Small intestine (tissue), 7 donors: ENCODE measurements around the gene CHMP2A. TPM values are rescaled to one million over a fixed set of nuclear protein-coding genes. Genes with fewer than 3 reads are reported as not detected.
A peak's percentile ranks its signal among the peaks of the same experiment; 100 is the strongest.

ENCODE experiments used
- DNase-seq, 2 donors: peaks; one replicate each; pipeline versions ENCODE4 v3.0.0 to v3.0.0-alpha.2; 2013
- FAIRE-seq: peaks from 2 replicates; lab custom pipeline; 2012; peaks lifted over from hg19 to GRCh38; lab: Jason Lieb, UNC
- H3K27ac ChIP-seq, 3 donors: one replicate each; pipeline ENCODE4 v1.5.1; 2013; ENCODE audit warnings: low read length in 2 of 3, mild to moderate bottlenecking in 2 of 3, control low read depth in 1 of 3, inconsistent platforms in 1 of 3, low read depth in 1 of 3, moderate library complexity in 1 of 3
- H3K27me3 ChIP-seq, 3 donors: one replicate each; pipeline ENCODE4 v1.6.1; 2013; ENCODE audit warnings: low read length in 3 of 3, inconsistent platforms in 1 of 3; ENCODE audit not compliant: control insufficient read depth in 3 of 3, insufficient read depth in 3 of 3
- H3K36me3 ChIP-seq, 3 donors: one replicate each; pipeline ENCODE4 v1.6.1; 2013; ENCODE audit warnings: low read length in 3 of 3, inconsistent platforms in 1 of 3, low read depth in 1 of 3, mild to moderate bottlenecking in 1 of 3, moderate library complexity in 1 of 3; ENCODE audit not compliant: control insufficient read depth in 3 of 3, insufficient read depth in 2 of 3
- H3K4me1 ChIP-seq, 3 donors: one replicate each; pipeline ENCODE4 v1.6.1; 2013; ENCODE audit warnings: low read length in 2 of 3, inconsistent platforms in 1 of 3, low read depth in 1 of 3, mild to moderate bottlenecking in 1 of 3, moderate library complexity in 1 of 3; ENCODE audit not compliant: control insufficient read depth in 3 of 3, insufficient read depth in 2 of 3
- H3K4me3 ChIP-seq, 3 donors: one replicate each; pipeline ENCODE4 v1.5.1; 2013; ENCODE audit warnings: low read length in 3 of 3, control low read depth in 1 of 3, inconsistent platforms in 1 of 3, low read depth in 1 of 3, mild to moderate bottlenecking in 1 of 3, moderate library complexity in 1 of 3
- H3K9me3 ChIP-seq, 2 donors: one replicate each; pipeline ENCODE4 v1.6.1; 2013; ENCODE audit warnings: low read depth in 1 of 2, low read length in 1 of 2; ENCODE audit not compliant: control insufficient read depth in 2 of 2, insufficient read depth in 1 of 2
- WGBS, 3 donors: extraction: QIAGEN DNeasy Blood & Tissue Kit; methylation state at CpG; one replicate each; pipeline ENCODE4 v1.1.7; 2013; 5-methylcytosine and 5-hydroxymethylcytosine counted together
- polyA plus RNA-seq, 4 donors: library from polyadenylated mRNA; stranded (reverse) in 3 of 4; unstranded in 1 of 4; fragments of 200-250 nt in 3 of 4; fragments of 120-200 nt in 1 of 4; gene quantifications; one replicate each; pipeline versions ENCODE4 v1.2.1 to v1.2.3, GENCODE V29; 2013
- donor health status: healthy with polysubstance abuse.
- donor health status: control.
- donor health status: control.
- donor health status: Bipolar disorder and iron deficiency.
- donor health status: healthy.

CHMP2A gene
- polyA plus RNA-seq, 4 donors: 131 to 384 (median 235) TPM

DNA sequence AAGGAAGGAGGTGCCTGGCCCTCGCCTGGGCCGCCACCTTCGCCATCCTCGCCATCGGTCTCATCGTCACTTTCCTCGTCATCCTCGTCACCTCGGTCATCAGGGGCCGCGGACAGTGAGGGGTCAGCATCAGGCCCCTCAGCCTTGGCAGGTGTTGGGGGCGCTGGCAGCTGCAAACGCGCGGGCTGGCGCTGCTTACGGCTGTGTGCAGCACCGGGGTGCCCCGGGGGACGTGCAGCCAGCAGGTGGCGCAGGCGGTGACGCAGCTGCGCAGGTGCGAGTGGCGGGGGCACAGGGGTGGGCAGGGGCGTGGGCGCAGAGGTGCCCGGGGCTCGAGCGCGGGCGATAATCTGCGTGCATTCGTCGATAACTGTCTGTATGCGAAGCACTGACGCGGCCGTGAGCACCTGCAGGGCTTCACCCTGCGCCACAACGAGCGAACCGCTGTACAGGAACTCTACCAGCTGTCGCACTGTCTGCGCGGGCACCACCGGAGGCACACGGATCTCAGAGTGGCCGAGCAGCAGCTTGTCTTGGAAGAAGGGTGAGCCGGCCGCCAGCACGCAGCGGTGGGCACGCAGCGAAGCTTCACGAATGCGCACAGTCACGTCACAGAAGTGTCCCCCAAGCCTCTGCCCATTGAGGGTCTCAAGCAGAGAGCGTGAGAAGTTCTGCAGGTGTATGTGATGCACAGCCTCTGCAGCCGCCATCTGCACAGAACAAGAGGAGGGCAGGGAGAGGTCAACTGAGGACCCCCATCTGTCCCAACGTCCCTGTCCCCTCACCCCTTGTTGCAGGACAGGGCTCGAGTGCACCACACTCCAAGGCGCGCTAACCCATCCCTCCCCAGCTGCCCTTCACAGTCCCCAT is 37.7 kb downstream of the CHMP2A start:
- 93 to 95% (median 94%) methylated on average over 62 to 65 of the region's 65 CpGs for WGBS, 3 donors
- FAIRE-seq (no peak), DNase-seq (no peak)
- no peaks in the 10 kb centered on the region for H3K27me3 ChIP-seq
- H3K4me1 ChIP-seq: peaks cover 9 to 55% (median 10%) of the 10 kb centered on the region in 3 donors
- H3K4me3 ChIP-seq: no peak overlapping the region
- H3K27ac ChIP-seq: no peak overlapping the region
- peaks cover 5 to 51% (median 6%) of the 10 kb centered on the region in 3 donors for H3K36me3 ChIP-seq
- H3K9me3 ChIP-seq: no peaks in the 10 kb centered on the region

DNA sequence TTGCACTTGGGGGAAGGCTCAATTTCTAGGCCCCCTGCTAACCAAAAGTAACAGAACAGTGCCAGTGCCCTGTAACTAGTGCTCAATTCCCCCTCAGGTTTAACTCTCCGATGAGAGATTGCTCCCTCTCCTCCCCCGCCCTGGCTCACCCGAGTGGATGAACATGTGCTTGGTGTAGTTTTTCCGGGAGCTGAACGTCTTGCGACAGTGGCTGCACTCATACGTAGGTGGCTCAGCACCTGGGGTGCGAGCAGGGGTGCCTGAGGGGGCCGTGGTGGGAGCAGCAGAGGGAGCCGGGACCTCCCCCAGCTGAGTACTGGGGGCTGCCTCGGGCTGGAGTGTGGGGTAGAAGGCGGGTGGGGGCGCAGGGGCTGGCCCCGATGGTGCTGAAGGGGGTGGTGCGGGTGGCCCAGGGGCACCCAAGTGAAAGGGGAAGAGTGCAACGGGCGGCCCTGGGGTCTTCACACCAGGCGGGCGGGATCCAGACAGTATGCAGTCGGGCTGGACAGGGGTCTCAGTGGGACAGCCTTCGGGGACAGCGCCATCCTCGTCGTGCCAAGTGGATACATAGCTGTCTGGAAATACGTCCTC is 38.6 kb downstream of the CHMP2A start:
- no peak for FAIRE-seq
- Histone ChIP-seq H3K27me3 (no peaks in the 10 kb centered on the region), H3K4me1 (peaks cover 9 to 57% (median 10%) of the 10 kb centered on the region in 3 donors), H3K36me3 (peaks cover 5 to 53% (median 6%) of the 10 kb centered on the region in 3 donors), H3K9me3 (no peaks in the 10 kb centered on the region), H3K4me3 (no peak overlapping the region), H3K27ac (no peak overlapping the region)
- DNase-seq: no peak
- WGBS, 3 donors: 90 to 91% (median 91%) methylated on average over 24 to 25 of the region's 25 CpGs

DNA sequence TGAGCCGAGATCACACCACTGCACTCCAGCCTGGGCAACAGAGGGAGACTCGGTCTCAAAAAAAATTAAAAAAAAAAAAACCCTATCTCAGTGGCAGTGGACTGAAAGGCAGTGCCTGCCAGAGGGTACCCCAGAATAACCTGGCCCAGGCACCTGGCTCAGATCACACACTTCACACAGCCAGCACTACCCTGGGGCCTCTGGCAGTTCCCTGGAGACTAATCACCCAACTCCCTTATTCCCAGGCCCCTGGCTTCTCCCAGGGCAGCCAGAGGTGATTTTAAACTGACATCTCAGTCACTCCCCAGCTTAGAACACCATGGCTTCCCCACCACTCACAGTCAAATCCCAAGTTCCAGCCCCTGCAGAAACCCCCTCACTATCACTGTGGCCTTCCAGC is 39.6 kb downstream of the CHMP2A start:
- 83 to 94% (median 85%) methylated on average over 2 of the region's 2 CpGs for WGBS, 3 donors
- Histone ChIP-seq H3K36me3 (peaks cover 5 to 53% (median 6%) of the 10 kb centered on the region in 3 donors), H3K27ac (no peak overlapping the region), H3K4me1 (peaks cover 9 to 54% (median 10%) of the 10 kb centered on the region in 3 donors), H3K4me3 (no peak overlapping the region), H3K9me3 (no peaks in the 10 kb centered on the region), H3K27me3 (no peaks in the 10 kb centered on the region)
- FAIRE-seq: no peak
- DNase-seq: no peak

DNA sequence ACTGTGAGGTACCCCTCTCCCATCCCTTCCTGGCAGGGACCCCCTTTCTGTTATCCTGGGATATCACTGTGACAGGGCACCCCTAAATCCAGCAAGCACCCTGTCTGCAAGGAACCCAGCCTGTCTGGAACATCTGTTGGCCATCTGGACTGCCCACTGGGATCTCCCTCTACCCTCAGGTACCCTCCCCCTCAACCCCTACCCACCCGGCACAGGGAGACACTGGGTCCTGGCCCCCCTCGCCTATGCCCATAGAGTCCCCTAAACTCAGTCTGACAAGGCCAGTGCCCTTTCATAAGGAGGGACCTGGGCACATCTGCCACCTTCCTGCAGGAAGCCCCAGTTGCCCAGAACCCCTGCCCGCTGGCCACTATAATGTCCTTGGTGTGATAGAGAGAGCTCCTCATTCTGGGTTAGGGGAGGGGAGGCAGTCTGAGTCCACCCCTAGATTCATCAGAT is 40.3 kb downstream of the CHMP2A start:
- Histone ChIP-seq H3K36me3 (peaks cover 5 to 56% (median 6%) of the 10 kb centered on the region in 3 donors), H3K27me3 (no peaks in the 10 kb centered on the region), H3K4me3 (peak overlapping the region in 2 of 3 donors; percentile 23 to 37), H3K9me3 (no peaks in the 10 kb centered on the region), H3K27ac (peak overlapping the region in 1 of 3 donors; percentile 61), H3K4me1 (peaks cover 9 to 52% (median 10%) of the 10 kb centered on the region in 3 donors)
- FAIRE-seq (no peak), DNase-seq (no peak)
- WGBS, 3 donors: 49 to 70% (median 66%) methylated on average over 3 of the region's 3 CpGs

DNA sequence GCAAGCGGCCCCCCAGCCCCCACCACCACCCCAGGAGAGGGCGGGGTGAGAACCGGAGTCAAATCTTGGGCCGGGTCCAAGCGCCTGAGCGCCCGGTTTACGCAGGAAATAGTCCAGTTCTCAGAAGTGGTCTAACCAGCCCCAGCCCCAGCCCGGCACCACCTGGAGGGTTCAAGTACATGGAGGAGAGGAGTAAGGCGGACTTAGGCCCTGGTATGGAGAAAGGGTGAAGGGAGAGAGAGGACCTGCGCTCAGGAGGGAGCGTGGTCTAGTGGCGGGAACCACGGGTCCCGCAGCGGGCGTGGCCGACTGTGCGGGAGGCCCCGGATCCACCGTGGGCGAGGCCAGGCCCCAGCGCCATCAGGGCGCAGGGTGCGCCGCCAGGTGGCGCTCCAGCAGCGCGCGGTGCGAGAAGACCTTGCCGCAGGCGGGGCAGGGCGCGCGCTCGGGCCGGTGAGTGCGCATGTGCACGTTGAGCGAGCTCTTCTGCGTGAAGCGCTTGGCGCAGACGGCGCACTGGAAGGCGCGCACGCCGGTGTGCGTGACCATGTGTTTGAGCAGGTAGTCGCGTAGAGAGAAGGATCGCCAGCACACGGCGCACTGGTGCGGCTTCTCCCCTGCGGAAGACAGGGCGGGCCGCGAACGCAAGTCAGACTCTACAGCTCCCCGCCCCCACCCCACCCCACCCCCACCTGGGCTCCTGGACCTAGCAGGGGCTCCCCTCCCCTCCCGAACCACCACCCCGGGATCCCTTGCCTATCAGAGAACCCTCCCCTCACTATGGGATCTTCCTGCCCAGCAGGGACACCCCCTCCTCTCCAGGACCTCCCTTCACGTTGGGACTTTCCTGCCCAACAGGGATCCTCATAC is 41.0 kb downstream of the CHMP2A start:
- Histone ChIP-seq H3K9me3 (no peaks in the 10 kb centered on the region), H3K4me3 (peak overlapping the region in 2 of 3 donors; percentile 23 to 37), H3K27ac (peak overlapping the region; percentile 15 to 86 (median 75)), H3K4me1 (peaks cover 9 to 52% (median 10%) of the 10 kb centered on the region in 3 donors), H3K27me3 (no peaks in the 10 kb centered on the region), H3K36me3 (peaks cover 5 to 56% (median 6%) of the 10 kb centered on the region in 3 donors)
- WGBS, 3 donors: 5 to 9% (median 9%) methylated on average over 31 to 66 of the region's 66 CpGs
- DNase-seq (peak; percentile 88 to 98), FAIRE-seq (no peak)

DNA sequence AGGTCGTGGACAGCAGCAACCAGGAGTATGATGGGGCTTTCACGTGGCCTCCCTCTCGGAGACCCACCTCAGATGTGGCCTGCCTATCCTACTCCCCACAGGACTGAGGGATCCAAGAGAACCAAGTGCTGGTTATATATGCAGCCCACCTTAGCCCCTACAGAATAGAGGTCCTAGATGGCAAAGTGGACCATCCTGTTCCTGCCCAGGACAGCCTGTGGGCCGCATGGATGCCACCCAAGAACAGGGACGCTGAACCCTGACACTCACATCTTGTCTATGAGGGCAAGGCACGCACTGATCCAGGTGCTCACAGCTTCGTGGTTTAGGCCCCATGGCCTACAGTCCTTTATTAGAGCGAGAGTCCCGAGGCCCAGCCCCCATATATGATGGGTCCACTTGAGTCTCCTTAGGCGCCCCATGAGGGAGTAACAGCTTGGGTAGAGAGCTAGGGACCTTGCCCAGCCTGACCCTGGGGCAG is 41.7 kb downstream of the CHMP2A start:
- H3K36me3 ChIP-seq: peaks cover 5 to 55% (median 6%) of the 10 kb centered on the region in 3 donors
- H3K4me1 ChIP-seq: peaks cover 4 to 50% (median 10%) of the 10 kb centered on the region in 3 donors
- peaks cover 0 to 3% of the 10 kb centered on the region in 2 donors for H3K9me3 ChIP-seq
- H3K27ac ChIP-seq: peak overlapping the region; percentile 15 to 86 (median 75)
- no peaks in the 10 kb centered on the region for H3K27me3 ChIP-seq
- DNase-seq (no peak), FAIRE-seq (no peak)
- 70 to 76% (median 71%) methylated on average over 10 of the region's 10 CpGs for WGBS, 3 donors
- peak overlapping the region in 1 of 3 donors; percentile 24 for H3K4me3 ChIP-seq

DNA sequence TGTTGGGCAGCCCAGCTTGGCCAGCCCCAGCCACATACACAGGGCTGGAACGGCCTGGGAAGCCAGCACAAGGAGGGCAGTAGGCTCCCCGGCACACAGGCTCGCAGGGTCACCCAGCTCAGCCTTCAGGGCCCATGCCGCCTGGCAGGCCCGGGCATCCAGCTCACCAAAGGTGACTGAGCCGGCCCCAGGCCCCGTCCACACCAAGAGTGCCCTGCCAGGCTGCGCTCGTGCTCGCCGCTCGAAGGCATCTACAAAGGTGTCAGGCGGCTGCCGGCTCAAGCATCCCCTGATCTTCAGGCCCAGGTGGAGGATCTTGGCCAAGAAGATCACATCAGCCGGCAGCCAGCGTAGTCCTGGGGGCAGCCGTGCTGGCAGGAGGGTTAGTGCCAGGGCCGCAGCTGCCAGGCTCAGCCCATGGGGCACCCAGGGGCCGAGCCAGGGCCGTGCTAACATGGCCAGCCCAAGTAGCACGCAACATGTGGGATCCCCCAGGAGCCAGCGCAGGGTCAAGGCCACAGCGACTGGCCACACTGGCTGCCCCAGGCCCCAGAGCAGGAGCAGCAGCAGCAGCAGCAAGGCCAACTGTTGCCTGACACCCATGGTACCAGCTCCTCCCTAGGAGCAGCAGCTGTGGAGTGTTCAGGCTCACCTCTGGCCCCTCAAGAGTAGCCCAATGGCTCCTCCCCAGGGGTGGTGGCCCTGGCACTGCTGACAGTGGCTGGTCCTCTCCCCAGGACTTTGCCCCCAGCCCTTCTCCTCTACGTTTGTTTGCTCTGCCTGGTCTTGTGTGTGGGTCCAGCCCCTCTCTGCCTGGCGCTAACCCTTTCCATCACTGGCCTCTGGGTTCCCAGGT is 43.3 kb downstream of the CHMP2A start, which contains the start of gene SLC27A5:
SLC27A5 (minus strand) TSS at position 640 of the 856 bp plus-strand sequence; CDS start at position 603, 37 bp downstream.
- H3K4me1 ChIP-seq: peaks cover 4 to 39% (median 4%) of the 10 kb centered on the region in 3 donors
- no peak within 1 kb of the TSS for H3K4me3 ChIP-seq
- DNase-seq: peak; percentile 71 to 74
- H3K27ac ChIP-seq: peak within 1 kb of the TSS in 2 of 3 donors; percentile 8 to 45
- H3K9me3 ChIP-seq: peaks cover 0 to 17% of the 10 kb centered on the region in 2 donors
- H3K27me3 ChIP-seq: no peaks in the 10 kb centered on the region
- WGBS, 3 donors: 75 to 85% (median 76%) methylated on average over 23 to 25 of the region's 25 CpGs
- FAIRE-seq: no peak
- H3K36me3 ChIP-seq: peaks cover 3 to 39% (median 4%) of the 10 kb centered on the region in 3 donors
